NOMO-1 (cell line): ENCODE results near the gene HOXA5.

ENCODE experiments used
- DNase-seq, 2 experiments: peaks; one replicate each; lab custom pipeline; 2025; ENCODE audit not compliant: unreplicated experiment in 2 of 2; lab: John Stamatoyannopoulos, UW

Gene HOXA5

GRCh38 chr7:27150568-27151340, 7.3 kb upstream of the HOXA5 start:
- peak; percentile 70 to 77 for DNase-seq

GRCh38 chr7:27149842-27150567, 6.5 kb upstream of the HOXA5 start:
- DNase-seq: no peak

- no peak for DNase-seq
These were observed 5.5 kb upstream of the HOXA5 start for GRCh38 chr7:27148756-27149641.

- no peak for DNase-seq
These were observed 4.7 kb upstream of the HOXA5 start for GRCh38 chr7:27148031-27148755.

GRCh38 chr7:27147199-27148030, 3.9 kb upstream of the HOXA5 start, which contains the start of gene HOXA6:
TSS of gene HOXA6 (minus strand) at chr7:27147774. CDS start at chr7:27147749, 25 bp downstream.
- DNase-seq: no peak

- DNase-seq: no peak
These were observed 3.2 kb upstream of the HOXA5 start for GRCh38 chr7:27146491-27147198.

GRCh38 chr7:27145914-27146412, 2.5 kb upstream of the HOXA5 start:
- DNase-seq: no peak

- DNase-seq: no peak
These were observed 1.9 kb upstream of the HOXA5 start for GRCh38 chr7:27145165-27145913.

- no peak for DNase-seq
These were observed 1.3 kb upstream of the HOXA5 start for GRCh38 chr7:27144781-27145164.

GRCh38 chr7:27143950-27144780, 684 bp upstream of the HOXA5 start:
- no peak for DNase-seq

- DNase-seq: no peak
These were observed 880 bp downstream of the HOXA5 start for GRCh38 chr7:27142580-27143022.

GRCh38 chr7:27141923-27142579, 1.4 kb downstream of the HOXA5 start:
- DNase-seq: no peak

- no peak for DNase-seq
These were observed 2.2 kb downstream of the HOXA5 start for GRCh38 chr7:27141137-27141922.

- DNase-seq: no peak
These were observed 3.2 kb downstream of the HOXA5 start for GRCh38 chr7:27140126-27140857.
